ENCODE data around the gene BCL2L13. TPM values are rescaled to one million over a fixed set of nuclear protein-coding genes. Genes with fewer than 3 reads are reported as not detected.

BCL2L13 gene
- total RNA-seq, 1 experiment from 2014 or later: 44.0 TPM

DNA sequence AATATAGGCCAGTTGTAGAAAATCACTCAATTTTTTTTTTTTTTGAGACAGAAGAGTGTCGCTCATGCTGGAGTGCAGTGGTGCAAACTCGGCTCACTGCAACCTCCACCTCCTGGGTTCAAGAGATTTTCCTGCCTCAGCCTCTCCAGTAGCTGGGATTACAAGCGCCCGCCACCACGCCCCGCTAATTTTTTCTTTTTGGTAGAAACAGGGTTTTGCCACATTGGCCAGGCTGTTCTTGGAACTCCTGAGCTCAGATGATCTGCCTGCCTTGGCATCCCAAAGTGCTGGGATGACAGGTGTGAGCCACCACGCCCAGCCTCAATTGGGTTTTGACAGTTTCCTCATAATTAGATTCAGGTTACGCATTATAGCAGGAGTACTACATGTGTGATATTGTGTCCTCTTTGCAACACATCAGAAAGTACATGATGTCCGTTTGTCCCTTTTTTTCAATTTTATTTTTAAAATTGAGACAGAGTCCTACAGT, 7.4 kb upstream of the BCL2L13 start:
- Histone ChIP-seq H3K4me1 (ENCODE audit: control insufficient read depth, insufficient read depth, low read length) (peaks cover 23% of the 10 kb centered on the region), H3K27me3 (ENCODE audit: control insufficient read depth, insufficient read depth, low read length) (no peaks in the 10 kb centered on the region), H3K4me3 (ENCODE audit: low read depth in 2 of 2, low read length in 2 of 2) (no peak overlapping the region), H3K27ac (ENCODE audit: low read length) (no peak overlapping the region), H3K9me3 (ENCODE audit: control insufficient read depth, insufficient read depth, low read depth, low read length) (no peaks in the 10 kb centered on the region), H3K36me3 (ENCODE audit: control insufficient read depth, insufficient read depth, low read length) (no peaks in the 10 kb centered on the region)
- no TSS peak for BruUV-seq (replicated peaks)
- in situ Hi-C loops (cut with HindIII; ENCODE audit: low pct_unique_long_range_greater_than_20kb, low sequenced_read_pairs): no loop called here
- intact Hi-C loops (cut with micrococcal nuclease; ENCODE audit: unreplicated experiment): no loop called here
- CTCF ChIA-PET: no interaction called here
- ATAC-seq (no peak), DNase-seq (ENCODE audit: low read depth, low spot score) (no peak)
- POLR2A ChIA-PET: interaction anchor here (0.6 kb wide), 2 partner anchors 14 to 22 kb away, joined by 8 to 9 read pairs; no protein-coding TSS in a partner anchor
- TF ChIP-seq, protein P1, sequence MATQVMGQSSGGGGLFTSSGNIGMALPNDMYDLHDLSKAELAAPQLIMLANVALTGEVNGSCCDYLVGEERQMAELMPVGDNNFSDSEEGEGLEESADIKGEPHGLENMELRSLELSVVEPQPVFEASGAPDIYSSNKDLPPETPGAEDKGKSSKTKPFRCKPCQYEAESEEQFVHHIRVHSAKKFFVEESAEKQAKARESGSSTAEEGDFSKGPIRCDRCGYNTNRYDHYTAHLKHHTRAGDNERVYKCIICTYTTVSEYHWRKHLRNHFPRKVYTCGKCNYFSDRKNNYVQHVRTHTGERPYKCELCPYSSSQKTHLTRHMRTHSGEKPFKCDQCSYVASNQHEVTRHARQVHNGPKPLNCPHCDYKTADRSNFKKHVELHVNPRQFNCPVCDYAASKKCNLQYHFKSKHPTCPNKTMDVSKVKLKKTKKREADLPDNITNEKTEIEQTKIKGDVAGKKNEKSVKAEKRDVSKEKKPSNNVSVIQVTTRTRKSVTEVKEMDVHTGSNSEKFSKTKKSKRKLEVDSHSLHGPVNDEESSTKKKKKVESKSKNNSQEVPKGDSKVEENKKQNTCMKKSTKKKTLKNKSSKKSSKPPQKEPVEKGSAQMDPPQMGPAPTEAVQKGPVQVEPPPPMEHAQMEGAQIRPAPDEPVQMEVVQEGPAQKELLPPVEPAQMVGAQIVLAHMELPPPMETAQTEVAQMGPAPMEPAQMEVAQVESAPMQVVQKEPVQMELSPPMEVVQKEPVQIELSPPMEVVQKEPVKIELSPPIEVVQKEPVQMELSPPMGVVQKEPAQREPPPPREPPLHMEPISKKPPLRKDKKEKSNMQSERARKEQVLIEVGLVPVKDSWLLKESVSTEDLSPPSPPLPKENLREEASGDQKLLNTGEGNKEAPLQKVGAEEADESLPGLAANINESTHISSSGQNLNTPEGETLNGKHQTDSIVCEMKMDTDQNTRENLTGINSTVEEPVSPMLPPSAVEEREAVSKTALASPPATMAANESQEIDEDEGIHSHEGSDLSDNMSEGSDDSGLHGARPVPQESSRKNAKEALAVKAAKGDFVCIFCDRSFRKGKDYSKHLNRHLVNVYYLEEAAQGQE (IDR thresholded peaks at IDR 0.05; ENCODE audit: insufficient read depth in 1 of 2, low read depth in 2 of 2, low read length in 1 of 2): no peak
- no peak for TF ChIP-seq TCF7L2 (IDR thresholded peaks at IDR 0.05; ENCODE audit: low read depth, low read length)
- TF ChIP-seq SIN3A (IDR thresholded peaks at IDR 0.05; ENCODE audit: borderline replicate concordance, insufficient read depth, low read depth, low read length): no peak

DNA sequence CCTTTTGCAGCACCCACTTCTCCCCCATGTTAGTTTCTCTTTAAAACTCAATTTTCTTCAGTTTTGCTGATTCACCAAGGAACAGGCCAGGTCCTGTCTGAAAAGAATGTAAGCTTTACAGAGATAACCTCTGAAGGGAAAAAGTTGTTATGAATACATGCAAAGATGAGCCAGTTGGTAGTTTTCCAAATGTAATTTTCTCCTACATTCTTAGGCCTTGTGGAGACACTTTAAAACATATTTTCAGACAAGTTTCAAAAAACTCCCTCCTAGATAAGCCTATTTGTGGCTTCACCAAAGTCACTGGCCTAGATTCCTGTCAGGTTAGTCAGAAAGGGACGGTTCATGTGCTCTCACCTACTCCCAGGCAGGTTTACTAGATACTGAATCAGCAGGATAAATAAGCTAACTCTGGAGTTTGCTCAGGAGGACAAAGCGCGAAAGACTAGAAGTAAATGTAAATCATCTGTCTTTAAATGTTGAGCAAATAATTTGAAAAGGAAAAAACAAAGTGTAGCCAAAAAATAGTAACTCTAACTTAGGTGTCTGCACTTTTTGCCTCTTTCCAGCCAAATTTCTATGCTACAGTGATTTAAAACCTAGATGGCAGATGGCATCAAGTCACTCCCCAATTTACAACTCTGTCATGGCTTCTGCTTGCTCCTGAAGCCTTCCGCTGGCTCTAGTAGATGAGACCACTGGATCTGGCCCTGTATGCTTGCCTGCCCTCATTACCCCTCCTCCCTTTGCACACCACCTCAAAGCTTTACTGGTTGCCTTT, 5.2 kb upstream of the BCL2L13 start:
- TF ChIP-seq TCF7L2 (IDR thresholded peaks at IDR 0.05; ENCODE audit: low read depth, low read length) (peak; percentile 57; the same call in 1 of the 2 replicates), SIN3A (IDR thresholded peaks at IDR 0.05; ENCODE audit: borderline replicate concordance, insufficient read depth, low read depth, low read length) (no peak)
- TF ChIP-seq, protein P1 (IDR thresholded peaks at IDR 0.05; ENCODE audit: insufficient read depth in 1 of 2, low read depth in 2 of 2, low read length in 1 of 2): no peak
- POLR2A ChIA-PET: interaction anchor here (0.6 kb wide), 1 partner anchor 461 kb away, joined by 5 read pairs; no protein-coding TSS in a partner anchor
- intact Hi-C loops (cut with micrococcal nuclease; ENCODE audit: unreplicated experiment) (no loop called here), in situ Hi-C loops (cut with HindIII; ENCODE audit: low pct_unique_long_range_greater_than_20kb, low sequenced_read_pairs) (no loop called here)
- peaks cover 29% of the 10 kb centered on the region for H3K4me1 ChIP-seq (ENCODE audit: control insufficient read depth, insufficient read depth, low read length)
- CTCF ChIA-PET: interaction anchor here (0.5 kb wide), 1 partner anchor 64 kb away, joined by 7 read pairs; no protein-coding TSS in a partner anchor
- no peaks in the 10 kb centered on the region for H3K9me3 ChIP-seq (ENCODE audit: control insufficient read depth, insufficient read depth, low read depth, low read length)
- no TSS peak for BruUV-seq (replicated peaks)
- DNase-seq (ENCODE audit: low read depth, low spot score) (peak; percentile 69), ATAC-seq (peak; percentile 75)
- no peaks in the 10 kb centered on the region for H3K27me3 ChIP-seq (ENCODE audit: control insufficient read depth, insufficient read depth, low read length)
- H3K36me3 ChIP-seq (ENCODE audit: control insufficient read depth, insufficient read depth, low read length): no peaks in the 10 kb centered on the region
- H3K27ac ChIP-seq (ENCODE audit: low read length): peak overlapping the region; percentile 87
- H3K4me3 ChIP-seq (ENCODE audit: low read depth in 2 of 2, low read length in 2 of 2): 0 out of 4 replicates have a peak overlapping the region, but pooled peaks of 1 of the 2 experiments have one; percentile 4
